H9 (cell line): ENCODE data around the gene ZNF526. TPM values are rescaled to one million over a fixed set of nuclear protein-coding genes. Genes with fewer than 3 reads are reported as not detected.

ENCODE experiments used
- DNase-seq: peaks from one replicate; pipeline ENCODE4 v3.0.0-alpha.2; 2017
- H2AFZ ChIP-seq: one replicate; pipeline ENCODE4 v1.6.1; 2013; ENCODE audit warnings: mild to moderate bottlenecking, low read length, control low read depth, moderate library complexity
- H2AK5ac ChIP-seq: 2 replicates; pipeline ENCODE4 v1.6.1; 2013; ENCODE audit warnings: low read length, control low read depth, mixed read lengths; ENCODE audit not compliant: insufficient read length
- H2BK120ac ChIP-seq: one replicate; pipeline ENCODE4 v1.6.1; 2013; ENCODE audit warnings: low read depth, mild to moderate bottlenecking, low read length, control low read depth, inconsistent platforms; ENCODE audit not compliant: poor library complexity, severe bottlenecking
- H2BK12ac ChIP-seq: 2 replicates; pipeline ENCODE4 v1.6.1; 2013; ENCODE audit warnings: low read length, control low read depth, mixed read lengths, low read depth; ENCODE audit not compliant: insufficient read length
- H2BK15ac ChIP-seq: 2 replicates; pipeline ENCODE4 v1.6.1; 2013; ENCODE audit warnings: low read depth, low read length, control low read depth
- H2BK20ac ChIP-seq: one replicate; pipeline ENCODE4 v1.6.1; 2013; ENCODE audit warnings: low read depth, mild to moderate bottlenecking, low read length, control low read depth, inconsistent platforms; ENCODE audit not compliant: poor library complexity, severe bottlenecking
- H2BK5ac ChIP-seq: 2 replicates; pipeline ENCODE4 v1.6.1; 2013; ENCODE audit warnings: low read length, control low read depth, mixed read lengths; ENCODE audit not compliant: insufficient read length
- H3K14ac ChIP-seq: 2 replicates; pipeline ENCODE4 v1.6.1; 2013; ENCODE audit warnings: low read length, control low read depth; ENCODE audit not compliant: insufficient read depth
- H3K18ac ChIP-seq: 2 replicates; pipeline ENCODE4 v1.6.1; 2013; ENCODE audit warnings: low read depth, mild to moderate bottlenecking, mixed read lengths, low read length, control low read depth; ENCODE audit not compliant: insufficient read length
- H3K23ac ChIP-seq: 2 replicates; pipeline ENCODE4 v1.6.1; 2013; ENCODE audit warnings: low read length, control low read depth, mixed read lengths, low read depth; ENCODE audit not compliant: insufficient read length
- H3K23me2 ChIP-seq: 2 replicates; pipeline ENCODE4 v1.6.1; 2013; ENCODE audit warnings: low read depth, mild to moderate bottlenecking, mixed read lengths, low read length, control low read depth; ENCODE audit not compliant: insufficient read length, poor library complexity, severe bottlenecking
- H3K27ac ChIP-seq: 2 replicates; pipeline ENCODE4 v1.5.1; 2013; ENCODE audit warnings: low read length, control low read depth, mixed read lengths, low read depth; ENCODE audit not compliant: insufficient read length
- H3K27me3 ChIP-seq: 2 replicates; pipeline ENCODE4 v1.6.1; 2013; ENCODE audit warnings: low read length, control low read depth, inconsistent platforms; ENCODE audit not compliant: insufficient read depth
- H3K4ac ChIP-seq: 2 replicates; pipeline ENCODE4 v1.6.1; 2013; ENCODE audit warnings: low read depth, mild to moderate bottlenecking, control low read depth, inconsistent platforms, low read length, moderate library complexity
- H3K4me1 ChIP-seq: 2 replicates; pipeline ENCODE4 v1.6.1; 2013; ENCODE audit warnings: low read length, control low read depth, inconsistent platforms; ENCODE audit not compliant: insufficient read depth
- H3K4me2 ChIP-seq: 2 replicates; pipeline ENCODE4 v1.6.1; 2013; ENCODE audit warnings: low read length, control low read depth, mixed read lengths; ENCODE audit not compliant: insufficient read length, insufficient read depth
- H3K56ac ChIP-seq: 2 replicates; pipeline ENCODE4 v1.6.1; 2013; ENCODE audit warnings: low read depth, mild to moderate bottlenecking, mixed read lengths, low read length, control low read depth; ENCODE audit not compliant: insufficient read length
- H3K79me1 ChIP-seq: 2 replicates; pipeline ENCODE4 v1.6.1; 2013; ENCODE audit warnings: low read depth, mild to moderate bottlenecking, moderate library complexity, low read length, control low read depth, inconsistent platforms; ENCODE audit not compliant: insufficient read depth, poor library complexity, severe bottlenecking
- H3K79me2 ChIP-seq: 2 replicates; pipeline ENCODE4 v1.6.1; 2013; ENCODE audit warnings: low read length, control low read depth, inconsistent platforms; ENCODE audit not compliant: insufficient read depth
- H3K9ac ChIP-seq: 2 replicates; pipeline ENCODE4 v1.6.1; 2013; ENCODE audit warnings: low read length, control low read depth, mixed read lengths; ENCODE audit not compliant: insufficient read length; ENCODE audit errors: extremely low read depth
- H3K9me3 ChIP-seq: one replicate; pipeline ENCODE4 v1.6.1; 2013; ENCODE audit warnings: low read depth, low read length, inconsistent platforms; ENCODE audit not compliant: control insufficient read depth
- H3T11ph ChIP-seq: one replicate; pipeline ENCODE4 v1.6.1; 2013; ENCODE audit warnings: mild to moderate bottlenecking, low read length, control low read depth, inconsistent platforms
- H4K20me1 ChIP-seq: one replicate; pipeline ENCODE4 v1.6.1; 2013; ENCODE audit not compliant: control insufficient read depth, insufficient read length, insufficient read depth
- H4K5ac ChIP-seq: 2 replicates; pipeline ENCODE4 v1.6.1; 2013; ENCODE audit warnings: low read depth, mild to moderate bottlenecking, mixed read lengths, low read length, control low read depth; ENCODE audit not compliant: insufficient read length
- H4K8ac ChIP-seq: replicated peaks from 2 replicates; pipeline ENCODE4 v1.6.1; 2013; ENCODE audit warnings: low read length, control low read depth, mixed read lengths, low read depth; ENCODE audit not compliant: insufficient read length
- H4K91ac ChIP-seq: 2 replicates; pipeline ENCODE4 v1.6.1; 2013; ENCODE audit warnings: low read depth, mild to moderate bottlenecking, moderate library complexity, mixed read lengths, low read length, control low read depth; ENCODE audit not compliant: insufficient read length
- H3K27ac Mint-ChIP-seq, 3 experiments: 2 replicates in 2 of 3; 3 replicates in 1 of 3; pipeline ENCODE4 v1.8.0; 2020 to 2021; ENCODE audit warnings: mixed read lengths in 3 of 3, mild to moderate bottlenecking in 1 of 3, moderate library complexity in 1 of 3
- H3K27me3 Mint-ChIP-seq: 2 replicates; pipeline ENCODE4 v1.8.0; 2021; ENCODE audit warnings: low read depth, mild to moderate bottlenecking, moderate library complexity, mixed read lengths
- H3K36me3 Mint-ChIP-seq, 3 experiments: 2 replicates in 2 of 3; 3 replicates in 1 of 3; pipeline ENCODE4 v1.8.0; 2020 to 2021; ENCODE audit warnings: low read depth in 3 of 3, mixed read lengths in 3 of 3; ENCODE audit not compliant: insufficient read depth in 1 of 3
- H3K4me1 Mint-ChIP-seq, 2 experiments: 2 replicates each; pipeline ENCODE4 v1.8.0; 2020; ENCODE audit warnings: mixed read lengths in 2 of 2
- H3K4me3 Mint-ChIP-seq, 2 experiments: 2 replicates in 1 of 2; 3 replicates in 1 of 2; pipeline ENCODE4 v1.8.0; 2020 to 2021; ENCODE audit warnings: mild to moderate bottlenecking in 2 of 2, mixed read lengths in 2 of 2, moderate library complexity in 1 of 2
- H3K9me3 Mint-ChIP-seq, 2 experiments: 2 replicates in 1 of 2; 3 replicates in 1 of 2; pipeline ENCODE4 v1.8.0; 2020; ENCODE audit warnings: mild to moderate bottlenecking in 2 of 2, mixed read lengths in 2 of 2, moderate library complexity in 1 of 2
- CTCF ChIP-seq: fragments of 200-600 bp; sonication (generic); conservative IDR thresholded peaks from 3 replicates; pipeline ENCODE4 v1.8.0; 2021; ENCODE audit warnings: antibody characterized with exemption, mild to moderate bottlenecking
- WGBS: extraction: QIAGEN DNeasy Blood & Tissue Kit; methylation state at CpG from one replicate; pipeline ENCODE4 v1.1.7; 2013; ENCODE audit warnings: missing lambda C conversion rate, low lambda C conversion rate, mixed read lengths; ENCODE audit not compliant: insufficient read length; ENCODE audit errors: extremely low coverage; 5-methylcytosine and 5-hydroxymethylcytosine counted together
- total RNA-seq: library from RNA; stranded (reverse); gene quantifications from 2 replicates; pipeline ENCODE4 v1.2.1, GENCODE V29; 2021

The ZNF526 gene
- total RNA-seq, 1 experiment from 2014 or later: 20.5 TPM

DNA sequence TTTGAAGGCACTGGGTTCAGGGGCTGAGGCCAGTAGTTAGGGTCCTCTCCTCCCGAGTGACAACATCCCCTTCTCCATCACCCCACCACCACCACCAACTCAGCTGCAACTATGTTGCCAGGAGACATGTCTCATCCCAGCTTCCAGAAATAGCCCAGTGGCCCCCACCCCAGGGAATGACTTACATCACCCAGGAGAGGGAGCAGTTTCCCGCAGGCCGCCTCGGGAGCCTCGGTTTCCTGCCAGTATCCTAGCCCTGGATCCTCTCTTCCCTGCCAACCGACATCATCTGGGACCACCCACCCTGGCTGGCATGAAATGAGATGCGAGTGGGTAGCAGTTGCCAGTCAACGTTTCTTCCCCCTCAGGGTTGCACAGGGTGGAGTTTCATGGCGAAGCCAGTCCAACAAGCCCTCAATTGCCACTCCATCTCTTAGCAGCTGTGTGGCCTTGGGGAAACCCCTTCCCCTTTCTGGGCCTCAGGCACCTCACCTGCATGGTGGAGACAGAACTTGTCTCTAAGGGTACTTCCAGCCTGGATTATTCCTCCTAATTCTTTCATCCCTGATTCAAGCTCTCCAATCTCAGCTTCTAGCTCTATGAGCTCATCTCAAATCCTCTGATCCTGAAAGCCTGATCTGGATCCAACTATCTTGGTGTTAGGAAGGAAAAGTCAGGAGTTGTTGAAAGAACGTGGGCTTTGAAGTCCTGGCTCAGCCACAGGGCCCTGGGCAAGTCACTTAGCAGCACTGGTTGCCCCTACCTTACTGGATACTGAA lies 26.2 kb downstream of the ZNF526 start:
- H3K27ac Mint-ChIP-seq: peak overlapping the region; percentile 32 to 68 (median 48); a peak in 2 of 7 replicates

More for the DNA sequence above, 26.2 kb downstream of the ZNF526 start:
- H2BK5ac ChIP-seq: no peak overlapping the region
- no peak overlapping the region for H4K8ac ChIP-seq
- H2BK15ac ChIP-seq: no peak overlapping the region
- H3K27me3 ChIP-seq: no peaks in the 10 kb centered on the region
- no peak overlapping the region for H2BK120ac ChIP-seq
- H2BK12ac ChIP-seq: no peak overlapping the region
- DNase-seq: peak; percentile 74
- no peak overlapping the region for H3K18ac ChIP-seq
- no CpG with 5 or more reads among the region's 10 CpGs for WGBS
- H3K9me3 ChIP-seq: no peaks in the 10 kb centered on the region
- no peak overlapping the region for H4K5ac ChIP-seq
- no peak overlapping the region for H3K4ac ChIP-seq
- H3K23me2 ChIP-seq: peaks cover 4% of the 10 kb centered on the region
- H3K23ac ChIP-seq: no peak overlapping the region
- no peaks in the 10 kb centered on the region for H3K9me3 Mint-ChIP-seq
- no peaks in the 10 kb centered on the region; the same call in 1 of the 2 replicates for H3K79me2 ChIP-seq
- no peaks in the 10 kb centered on the region for H3K79me1 ChIP-seq
- H3T11ph ChIP-seq: no peak overlapping the region
- H3K4me3 Mint-ChIP-seq: no peak overlapping the region
- H2AK5ac ChIP-seq: no peak overlapping the region
- no peak overlapping the region for H2AFZ ChIP-seq
- no peak overlapping the region for H3K9ac ChIP-seq
- no peaks in the 10 kb centered on the region for H4K20me1 ChIP-seq
- H3K14ac ChIP-seq: no peak overlapping the region
- H3K27me3 Mint-ChIP-seq: no peaks in the 10 kb centered on the region; the same call in 1 of the 2 replicates
- TF ChIP-seq CTCF: peak; percentile 71
- no peak overlapping the region for H3K56ac ChIP-seq
- H3K4me1 Mint-ChIP-seq: peaks cover 28 to 41% of the 10 kb centered on the region in 2 experiments
- H3K4me2 ChIP-seq: no peak overlapping the region
- H4K91ac ChIP-seq: no peak overlapping the region
- no peak overlapping the region for H3K27ac ChIP-seq
- peaks cover 3 to 20% (median 15%) of the 10 kb centered on the region in 3 experiments; a peak in 6 of 7 replicates for H3K36me3 Mint-ChIP-seq
- H2BK20ac ChIP-seq: no peak overlapping the region
- no peaks in the 10 kb centered on the region; the same call in 1 of the 2 replicates for H3K4me1 ChIP-seq
